Measurements from ENCODE around the gene FAAP20. TPM values are rescaled to one million over a fixed set of nuclear protein-coding genes. Genes with fewer than 3 reads are reported as not detected.

The FAAP20 gene
- total and polyA plus RNA-seq, 9 of the 15 experiments (the other 6 are each of a cell fraction or from before 2014, with no cell fraction given) = 0.58 to 143 (median 9.9) TPM

- peak; percentile 34; the same call in 1 of the 2 replicates for TF ChIP-seq HDGF (IDR thresholded peaks at IDR 0.05)
- TF ChIP-seq, protein P1, sequence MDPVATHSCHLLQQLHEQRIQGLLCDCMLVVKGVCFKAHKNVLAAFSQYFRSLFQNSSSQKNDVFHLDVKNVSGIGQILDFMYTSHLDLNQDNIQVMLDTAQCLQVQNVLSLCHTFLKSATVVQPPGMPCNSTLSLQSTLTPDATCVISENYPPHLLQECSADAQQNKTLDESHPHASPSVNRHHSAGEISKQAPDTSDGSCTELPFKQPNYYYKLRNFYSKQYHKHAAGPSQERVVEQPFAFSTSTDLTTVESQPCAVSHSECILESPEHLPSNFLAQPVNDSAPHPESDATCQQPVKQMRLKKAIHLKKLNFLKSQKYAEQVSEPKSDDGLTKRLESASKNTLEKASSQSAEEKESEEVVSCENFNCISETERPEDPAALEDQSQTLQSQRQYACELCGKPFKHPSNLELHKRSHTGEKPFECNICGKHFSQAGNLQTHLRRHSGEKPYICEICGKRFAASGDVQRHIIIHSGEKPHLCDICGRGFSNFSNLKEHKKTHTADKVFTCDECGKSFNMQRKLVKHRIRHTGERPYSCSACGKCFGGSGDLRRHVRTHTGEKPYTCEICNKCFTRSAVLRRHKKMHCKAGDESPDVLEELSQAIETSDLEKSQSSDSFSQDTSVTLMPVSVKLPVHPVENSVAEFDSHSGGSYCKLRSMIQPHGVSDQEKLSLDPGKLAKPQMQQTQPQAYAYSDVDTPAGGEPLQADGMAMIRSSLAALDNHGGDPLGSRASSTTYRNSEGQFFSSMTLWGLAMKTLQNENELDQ (CRISPR knock-in tag; IDR thresholded peaks at IDR 0.05; ENCODE audit: borderline replicate concordance) = no peak
- TF ChIP-seq ZNF384 (IDR thresholded peaks at IDR 0.05; ENCODE audit: low read depth, low read length) = no peak
- TF ChIP-seq FOXO4 (CRISPR knock-in tag; IDR thresholded peaks at IDR 0.05) = no peak
- TF ChIP-seq CREM (IDR thresholded peaks at IDR 0.05; ENCODE audit: low read depth) = peak; percentile 94
- peak in 1 of 2 experiments; percentile 8; a peak in 1 of 4 replicates for TF ChIP-seq FOXA3 (CRISPR knock-in tag; conservative IDR thresholded peaks at IDR 0.05 in 1 of 2, IDR thresholded peaks at IDR 0.05 in 1 of 2)
- TF ChIP-seq TARDBP (IDR thresholded peaks at IDR 0.05) = peak; percentile 25; the same call in 1 of the 2 replicates
- TF ChIP-seq, protein P2, sequence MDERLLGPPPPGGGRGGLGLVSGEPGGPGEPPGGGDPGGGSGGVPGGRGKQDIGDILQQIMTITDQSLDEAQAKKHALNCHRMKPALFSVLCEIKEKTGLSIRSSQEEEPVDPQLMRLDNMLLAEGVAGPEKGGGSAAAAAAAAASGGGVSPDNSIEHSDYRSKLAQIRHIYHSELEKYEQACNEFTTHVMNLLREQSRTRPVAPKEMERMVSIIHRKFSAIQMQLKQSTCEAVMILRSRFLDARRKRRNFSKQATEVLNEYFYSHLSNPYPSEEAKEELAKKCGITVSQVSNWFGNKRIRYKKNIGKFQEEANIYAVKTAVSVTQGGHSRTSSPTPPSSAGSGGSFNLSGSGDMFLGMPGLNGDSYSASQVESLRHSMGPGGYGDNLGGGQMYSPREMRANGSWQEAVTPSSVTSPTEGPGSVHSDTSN (CRISPR knock-in tag; IDR thresholded peaks at IDR 0.05; ENCODE audit: low read depth) = no peak
- TF ChIP-seq, protein P2 (tag; conservative IDR thresholded peaks at IDR 0.05; ENCODE audit: low read depth) = peak; percentile 74
- no peak for TF ChIP-seq ZNF3 (CRISPR knock-in tag; IDR thresholded peaks at IDR 0.05)
- TF ChIP-seq ZNF512 (tag; IDR thresholded peaks at IDR 0.05) = no peak
- TF ChIP-seq POLR2H (tag; IDR thresholded peaks at IDR 0.05; ENCODE audit: low read depth) = no peak; the same call in 1 of the 2 replicates
- no peak for TF ChIP-seq ZSCAN32 (CRISPR knock-in tag; IDR thresholded peaks at IDR 0.05)
- peak; percentile 20 for TF ChIP-seq NFYB (IDR thresholded peaks at IDR 0.05; ENCODE audit: extremely low read depth, insufficient read length)
- no peak for TF ChIP-seq WHSC1 (IDR thresholded peaks at IDR 0.05; ENCODE audit: low read length)
- no peak for TF ChIP-seq PHB (CRISPR knock-in tag; IDR thresholded peaks at IDR 0.05)
- no peak for TF ChIP-seq COPS2 (conservative IDR thresholded peaks at IDR 0.05)
These were observed 4.8 kb downstream of the FAAP20 start (continued) for GRCh38 chr1:2189459-2190425.
